Erythroblast (primary cell): Measurements from ENCODE around the gene CNPY3.

Experiments
- DNase-seq, 2 experiments: peaks; one replicate each; lab custom pipeline; 2025; lab: John Stamatoyannopoulos, UW
- GATA1 ChIP-seq: IDR thresholded peaks from 2 replicates; pipeline ENCODE4 v1.6.1; 2011; ENCODE audit warnings: low read depth, mild to moderate bottlenecking, control low read depth, low read length, moderate library complexity
- POLR2A ChIP-seq: IDR thresholded peaks from 2 replicates; pipeline ENCODE4 v1.6.1; 2011; ENCODE audit warnings: mild to moderate bottlenecking, low read length

CNPY3 gene

DNA sequence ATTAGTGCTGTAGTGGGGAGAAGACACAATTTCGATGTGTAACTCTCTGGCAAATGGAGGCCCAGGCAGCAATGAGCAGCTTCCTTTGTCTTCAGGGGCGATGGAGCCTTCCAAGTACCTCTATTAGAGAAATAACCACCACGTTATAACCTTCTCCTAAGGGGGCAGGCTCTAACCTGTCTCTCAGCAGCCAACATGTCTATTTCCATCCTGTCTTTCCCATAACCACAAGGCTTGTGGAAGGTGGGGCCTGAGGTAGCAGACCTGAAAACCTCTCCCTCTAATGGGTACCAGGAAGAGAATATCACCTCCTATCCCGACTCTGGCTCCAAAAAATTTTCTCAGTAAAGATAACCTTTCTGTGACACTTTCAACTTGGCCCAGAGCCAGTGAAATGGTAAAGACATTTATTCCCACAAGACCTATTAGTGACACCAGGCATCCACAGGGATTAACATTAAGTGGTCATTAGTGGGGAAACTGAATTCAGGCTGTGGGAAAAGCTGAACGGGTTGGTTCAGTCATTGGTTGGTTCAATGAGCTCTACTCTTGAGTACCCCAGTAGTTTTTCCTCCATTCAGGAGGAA lies 45.7 kb downstream of the CNPY3 start:
- DNase-seq: no peak
- TF ChIP-seq POLR2A: peak; percentile 24
- TF ChIP-seq GATA1: no peak

- peak; percentile 60 to 74 for DNase-seq
Observed at GRCh38 chr6:42978487-42978838, 49.2 kb downstream of the CNPY3 start.

GRCh38 chr6:42978839-42979522 lies 49.7 kb downstream of the CNPY3 start, which contains the start of gene PEX6:
Gene PEX6 (minus strand): TSS chr6:42979181. CDS start chr6:42979150, 31 bp downstream.
- DNase-seq: peak; percentile 91 to 92
- TF ChIP-seq GATA1 (no peak), POLR2A (peak; percentile 88)

More at GRCh38 chr6:42978487-42978838, 49.2 kb downstream of the CNPY3 start:
- TF ChIP-seq POLR2A: no peak
- no peak for TF ChIP-seq GATA1

GRCh38 chr6:42979523-42980177 lies 50.4 kb downstream of the CNPY3 start:
- TF ChIP-seq POLR2A: peak; percentile 0
- TF ChIP-seq GATA1: no peak
- DNase-seq: no peak

DNA sequence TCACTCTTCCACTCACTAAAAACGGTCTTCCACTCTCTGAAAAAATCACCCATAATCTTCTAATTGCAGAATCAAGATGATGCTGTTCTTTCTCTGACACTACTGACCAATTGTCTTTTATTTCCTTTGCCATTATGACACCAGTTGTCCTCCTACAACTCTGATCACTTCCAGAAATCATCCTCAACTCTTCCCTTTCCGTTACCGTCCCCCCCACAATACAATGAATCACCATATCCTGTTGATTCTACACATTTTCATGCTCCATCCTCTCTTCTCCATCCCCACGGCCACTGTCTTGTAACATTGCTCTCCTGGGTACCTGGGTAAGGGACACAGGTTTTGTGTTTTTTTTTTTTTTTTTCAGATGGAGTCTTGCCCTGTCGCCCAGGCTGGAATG lies 52.6 kb downstream of the CNPY3 start:
- TF ChIP-seq POLR2A (no peak), GATA1 (no peak)
- no peak for DNase-seq

- TF ChIP-seq GATA1 (no peak), POLR2A (peak; percentile 90)
- peak; percentile 98 for DNase-seq
Observed at GRCh38 chr6:42984001-42984923, 55.0 kb downstream of the CNPY3 start, which contains the start of gene PPP2R5D. Gene PPP2R5D (plus strand): TSS chr6:42984570. CDS start chr6:42984678, 108 bp downstream.

DNA sequence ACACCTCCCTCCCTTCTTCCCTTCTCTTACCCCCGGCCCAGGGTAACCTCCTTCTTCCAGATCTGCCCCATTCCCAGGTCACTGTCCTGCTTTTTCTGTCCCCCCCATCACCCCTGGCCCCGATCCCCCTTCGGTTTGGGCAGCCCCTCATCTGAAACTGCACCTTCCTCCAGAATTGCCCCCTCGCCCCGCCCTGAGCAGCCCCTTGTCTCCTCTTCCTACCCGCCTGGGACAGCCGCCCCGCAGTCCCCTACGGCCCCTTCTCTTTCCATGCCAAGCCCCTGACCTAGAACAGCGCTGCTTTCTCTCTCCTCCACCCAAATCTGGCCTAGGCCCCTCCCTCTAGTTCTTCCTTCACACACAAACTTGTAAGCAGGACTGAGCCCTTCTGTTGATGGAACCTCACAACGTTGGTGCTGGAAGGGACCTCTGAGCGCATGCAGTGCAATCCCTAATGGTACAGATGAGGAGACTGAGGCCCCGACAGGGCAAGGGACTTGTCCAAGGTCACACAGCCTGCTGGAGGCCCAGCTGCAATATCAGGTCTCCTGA lies 55.7 kb downstream of the CNPY3 start:
- no peak for TF ChIP-seq POLR2A
- TF ChIP-seq GATA1: no peak
- DNase-seq: peak; percentile 26 to 45

- DNase-seq: peak; percentile 30 to 53
- TF ChIP-seq GATA1: no peak
- TF ChIP-seq POLR2A: no peak
Observed at GRCh38 chr6:42987533-42988451, 58.5 kb downstream of the CNPY3 start.

GRCh38 chr6:42988486-42989020 lies 59.3 kb downstream of the CNPY3 start:
- TF ChIP-seq GATA1 (no peak), POLR2A (no peak)
- DNase-seq: no peak
